ENCODE data around the gene LYSMD4.

The LYSMD4 gene

GRCh38 chr15:99721104-99721778 is 12.0 kb downstream of the LYSMD4 start:
- Histone ChIP-seq H3K4me3 (ENCODE audit: low read depth in 1 of 2, low read length in 2 of 2) (no peak overlapping the region), H3K9me3 (ENCODE audit: control insufficient read depth in 1 of 2, low read length in 2 of 2) (no peaks in the 10 kb centered on the region), H3K4me1 (ENCODE audit: control insufficient read depth in 1 of 2, insufficient read depth in 2 of 2, low read length in 2 of 2) (peaks cover 0 to 7% of the 10 kb centered on the region in 2 donors), H3K9ac (ENCODE audit: low read depth in 1 of 2, low read length in 2 of 2) (no peak overlapping the region), H3K27me3 (ENCODE audit: control insufficient read depth in 1 of 2, insufficient read depth in 2 of 2, low read length in 2 of 2) (no peaks in the 10 kb centered on the region), H3K27ac (ENCODE audit: low read depth, low read length) (no peak overlapping the region), H3K36me3 (ENCODE audit: control insufficient read depth in 1 of 2, insufficient read depth in 2 of 2, low read length in 2 of 2) (no peaks in the 10 kb centered on the region)

GRCh38 chr15:99720533-99720932 is 12.7 kb downstream of the LYSMD4 start:
- H3K27me3 ChIP-seq (ENCODE audit: control insufficient read depth in 1 of 2, insufficient read depth in 2 of 2, low read length in 2 of 2) = no peaks in the 10 kb centered on the region
- H3K9ac ChIP-seq (ENCODE audit: low read depth in 1 of 2, low read length in 2 of 2) = no peak overlapping the region
- H3K36me3 ChIP-seq (ENCODE audit: control insufficient read depth in 1 of 2, insufficient read depth in 2 of 2, low read length in 2 of 2) = peaks cover 0 to 5% of the 10 kb centered on the region in 2 donors
- H3K9me3 ChIP-seq (ENCODE audit: control insufficient read depth in 1 of 2, low read length in 2 of 2) = no peaks in the 10 kb centered on the region
- no peak overlapping the region for H3K27ac ChIP-seq (ENCODE audit: low read depth, low read length)
- no peak overlapping the region for H3K4me3 ChIP-seq (ENCODE audit: low read depth in 1 of 2, low read length in 2 of 2)
- H3K4me1 ChIP-seq (ENCODE audit: control insufficient read depth in 1 of 2, insufficient read depth in 2 of 2, low read length in 2 of 2) = peaks cover 0 to 4% of the 10 kb centered on the region in 2 donors

GRCh38 chr15:99719096-99719541 is 14.1 kb downstream of the LYSMD4 start:
- H3K36me3 ChIP-seq (ENCODE audit: control insufficient read depth in 1 of 2, insufficient read depth in 2 of 2, low read length in 2 of 2) = peaks cover 0 to 8% of the 10 kb centered on the region in 2 donors
- H3K9ac ChIP-seq (ENCODE audit: low read depth in 1 of 2, low read length in 2 of 2) = no peak overlapping the region
- no peak overlapping the region for H3K4me3 ChIP-seq (ENCODE audit: low read depth in 1 of 2, low read length in 2 of 2)
- no peak overlapping the region for H3K27ac ChIP-seq (ENCODE audit: low read depth, low read length)
- H3K4me1 ChIP-seq (ENCODE audit: control insufficient read depth in 1 of 2, insufficient read depth in 2 of 2, low read length in 2 of 2) = peaks cover 0 to 3% of the 10 kb centered on the region in 2 donors
- no peaks in the 10 kb centered on the region for H3K27me3 ChIP-seq (ENCODE audit: control insufficient read depth in 1 of 2, insufficient read depth in 2 of 2, low read length in 2 of 2)
- no peaks in the 10 kb centered on the region for H3K9me3 ChIP-seq (ENCODE audit: control insufficient read depth in 1 of 2, low read length in 2 of 2)

GRCh38 chr15:99718421-99718820 is 14.8 kb downstream of the LYSMD4 start:
- Histone ChIP-seq H3K27me3 (ENCODE audit: control insufficient read depth in 1 of 2, insufficient read depth in 2 of 2, low read length in 2 of 2) (no peaks in the 10 kb centered on the region), H3K4me1 (ENCODE audit: control insufficient read depth in 1 of 2, insufficient read depth in 2 of 2, low read length in 2 of 2) (peaks cover 0 to 3% of the 10 kb centered on the region in 2 donors), H3K27ac (ENCODE audit: low read depth, low read length) (no peak overlapping the region), H3K9ac (ENCODE audit: low read depth in 1 of 2, low read length in 2 of 2) (no peak overlapping the region), H3K36me3 (ENCODE audit: control insufficient read depth in 1 of 2, insufficient read depth in 2 of 2, low read length in 2 of 2) (peaks cover 0 to 8% of the 10 kb centered on the region in 2 donors), H3K4me3 (ENCODE audit: low read depth in 1 of 2, low read length in 2 of 2) (no peak overlapping the region), H3K9me3 (ENCODE audit: control insufficient read depth in 1 of 2, low read length in 2 of 2) (no peaks in the 10 kb centered on the region)

- Histone ChIP-seq H3K9ac (ENCODE audit: low read depth in 1 of 2, low read length in 2 of 2) (no peak overlapping the region), H3K4me1 (ENCODE audit: control insufficient read depth in 1 of 2, insufficient read depth in 2 of 2, low read length in 2 of 2) (peaks cover 0 to 3% of the 10 kb centered on the region in 2 donors), H3K9me3 (ENCODE audit: control insufficient read depth in 1 of 2, low read length in 2 of 2) (no peaks in the 10 kb centered on the region), H3K36me3 (ENCODE audit: control insufficient read depth in 1 of 2, insufficient read depth in 2 of 2, low read length in 2 of 2) (peaks cover 4 to 17% of the 10 kb centered on the region in 2 donors), H3K4me3 (ENCODE audit: low read depth in 1 of 2, low read length in 2 of 2) (no peak overlapping the region), H3K27ac (ENCODE audit: low read depth, low read length) (no peak overlapping the region), H3K27me3 (ENCODE audit: control insufficient read depth in 1 of 2, insufficient read depth in 2 of 2, low read length in 2 of 2) (no peaks in the 10 kb centered on the region)
Measured at GRCh38 chr15:99717161-99718009, 15.9 kb downstream of the LYSMD4 start.

DNA sequence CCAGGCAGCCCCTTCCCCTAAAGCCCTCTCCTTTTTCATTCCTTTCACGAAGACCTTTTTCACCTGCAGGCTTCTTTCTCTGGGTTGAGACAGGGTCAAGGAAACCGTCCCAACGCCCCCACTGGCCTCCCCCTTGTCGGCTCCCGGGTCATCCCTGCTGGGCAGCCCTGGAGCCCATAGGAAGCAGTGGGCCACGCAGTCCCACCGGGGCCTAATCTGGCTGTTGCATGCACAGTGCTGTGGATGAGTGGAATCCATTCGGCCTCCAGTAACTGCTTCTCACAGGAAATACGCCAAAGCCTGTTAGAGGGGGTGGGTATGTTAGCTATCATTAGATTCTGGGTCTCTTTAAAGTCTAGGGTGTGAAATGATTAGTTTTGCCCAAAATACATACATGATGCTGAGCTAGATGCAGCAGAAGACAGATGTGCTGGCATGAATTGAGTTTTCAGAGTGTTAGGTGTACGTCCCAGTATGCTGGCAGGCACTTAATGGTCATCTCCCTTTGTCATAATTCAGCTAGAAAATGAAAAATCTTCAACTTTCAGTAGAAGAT is 16.6 kb downstream of the LYSMD4 start:
- no peak overlapping the region for H3K4me3 ChIP-seq (ENCODE audit: low read depth in 1 of 2, low read length in 2 of 2)
- H3K36me3 ChIP-seq (ENCODE audit: control insufficient read depth in 1 of 2, insufficient read depth in 2 of 2, low read length in 2 of 2) = peaks cover 4 to 24% of the 10 kb centered on the region in 2 donors
- no peak overlapping the region for H3K27ac ChIP-seq (ENCODE audit: low read depth, low read length)
- H3K9ac ChIP-seq (ENCODE audit: low read depth in 1 of 2, low read length in 2 of 2) = no peak overlapping the region
- no peaks in the 10 kb centered on the region for H3K9me3 ChIP-seq (ENCODE audit: control insufficient read depth in 1 of 2, low read length in 2 of 2)
- H3K4me1 ChIP-seq (ENCODE audit: control insufficient read depth in 1 of 2, insufficient read depth in 2 of 2, low read length in 2 of 2) = peaks cover 0 to 3% of the 10 kb centered on the region in 2 donors
- H3K27me3 ChIP-seq (ENCODE audit: control insufficient read depth in 1 of 2, insufficient read depth in 2 of 2, low read length in 2 of 2) = no peaks in the 10 kb centered on the region

- Histone ChIP-seq H3K9ac (ENCODE audit: low read depth in 1 of 2, low read length in 2 of 2) (no peak overlapping the region), H3K27me3 (ENCODE audit: control insufficient read depth in 1 of 2, insufficient read depth in 2 of 2, low read length in 2 of 2) (no peaks in the 10 kb centered on the region), H3K4me1 (ENCODE audit: control insufficient read depth in 1 of 2, insufficient read depth in 2 of 2, low read length in 2 of 2) (peaks cover 11 to 14% of the 10 kb centered on the region in 2 donors), H3K36me3 (ENCODE audit: control insufficient read depth in 1 of 2, insufficient read depth in 2 of 2, low read length in 2 of 2) (peaks cover 10 to 40% of the 10 kb centered on the region in 2 donors), H3K27ac (ENCODE audit: low read depth, low read length) (no peak overlapping the region), H3K4me3 (ENCODE audit: low read depth in 1 of 2, low read length in 2 of 2) (no peak overlapping the region), H3K9me3 (ENCODE audit: control insufficient read depth in 1 of 2, low read length in 2 of 2) (no peaks in the 10 kb centered on the region)
Measured at GRCh38 chr15:99712415-99712814, 20.8 kb downstream of the LYSMD4 start.

DNA sequence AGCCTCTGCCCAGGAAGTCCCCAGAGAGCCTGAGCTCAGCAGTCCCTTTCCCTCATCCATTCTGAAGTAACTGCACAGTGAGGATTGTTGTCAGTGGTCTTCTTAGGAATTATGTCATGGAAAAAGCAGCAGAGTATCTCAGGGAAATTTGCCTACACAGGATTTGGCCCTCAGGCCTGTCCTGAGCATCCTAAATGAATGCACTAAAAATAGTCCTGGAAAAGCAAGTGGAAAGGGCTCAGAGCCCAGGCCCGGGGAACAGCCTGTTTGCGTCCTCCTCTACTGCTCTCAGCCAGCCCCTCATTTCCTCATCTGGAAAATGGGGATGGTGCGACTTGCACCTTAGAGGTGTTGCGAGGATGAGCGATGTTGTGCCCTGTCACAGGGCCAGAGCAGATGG is 21.6 kb downstream of the LYSMD4 start:
- Histone ChIP-seq H3K27ac (ENCODE audit: low read depth, low read length) (no peak overlapping the region), H3K4me3 (ENCODE audit: low read depth in 1 of 2, low read length in 2 of 2) (no peak overlapping the region), H3K4me1 (ENCODE audit: control insufficient read depth in 1 of 2, insufficient read depth in 2 of 2, low read length in 2 of 2) (peaks cover 14 to 15% of the 10 kb centered on the region in 2 donors), H3K36me3 (ENCODE audit: control insufficient read depth in 1 of 2, insufficient read depth in 2 of 2, low read length in 2 of 2) (peaks cover 10 to 40% of the 10 kb centered on the region in 2 donors), H3K27me3 (ENCODE audit: control insufficient read depth in 1 of 2, insufficient read depth in 2 of 2, low read length in 2 of 2) (no peaks in the 10 kb centered on the region), H3K9ac (ENCODE audit: low read depth in 1 of 2, low read length in 2 of 2) (no peak overlapping the region), H3K9me3 (ENCODE audit: control insufficient read depth in 1 of 2, low read length in 2 of 2) (no peaks in the 10 kb centered on the region)

DNA sequence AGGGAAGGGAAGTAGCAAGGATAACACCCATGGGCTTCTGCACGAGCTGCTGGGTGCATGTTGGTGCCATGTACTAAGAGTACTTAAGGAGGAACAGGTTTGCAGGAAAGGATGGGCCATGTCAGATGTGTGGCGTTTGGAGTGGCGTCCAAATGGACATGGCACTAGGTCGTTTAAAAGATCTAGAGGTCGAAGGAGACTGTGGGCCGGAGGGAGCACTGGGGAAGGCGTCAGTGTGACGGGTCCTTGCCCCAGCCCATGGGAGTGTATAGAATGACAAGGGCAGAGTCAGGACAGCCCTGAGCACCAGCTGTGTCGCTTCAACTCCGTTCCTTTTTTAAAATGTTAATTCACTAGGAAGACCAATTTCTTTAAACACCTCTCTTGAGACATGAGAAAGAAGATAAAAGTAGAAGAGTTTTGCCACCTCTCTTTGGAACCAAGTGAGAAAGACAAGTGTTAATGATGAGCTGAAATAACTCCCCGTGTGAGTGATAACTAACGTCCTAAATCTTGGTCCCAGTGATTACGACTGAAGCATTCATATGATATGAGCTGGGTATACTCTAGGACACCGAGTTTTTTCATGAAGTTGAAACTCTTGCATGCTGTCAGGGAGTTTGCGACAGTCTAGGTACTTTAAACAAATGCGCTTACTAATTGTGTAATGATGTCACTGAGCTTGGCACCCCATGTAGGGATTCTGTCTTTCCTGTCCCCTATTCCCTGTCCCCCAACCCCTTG is 23.8 kb downstream of the LYSMD4 start:
- H3K4me3 ChIP-seq (ENCODE audit: low read depth in 1 of 2, low read length in 2 of 2) = no peak overlapping the region
- peaks cover 14 to 15% of the 10 kb centered on the region in 2 donors for H3K4me1 ChIP-seq (ENCODE audit: control insufficient read depth in 1 of 2, insufficient read depth in 2 of 2, low read length in 2 of 2)
- H3K36me3 ChIP-seq (ENCODE audit: control insufficient read depth in 1 of 2, insufficient read depth in 2 of 2, low read length in 2 of 2) = peaks cover 10 to 32% of the 10 kb centered on the region in 2 donors
- H3K27ac ChIP-seq (ENCODE audit: low read depth, low read length) = no peak overlapping the region
- no peak overlapping the region for H3K9ac ChIP-seq (ENCODE audit: low read depth in 1 of 2, low read length in 2 of 2)
- H3K27me3 ChIP-seq (ENCODE audit: control insufficient read depth in 1 of 2, insufficient read depth in 2 of 2, low read length in 2 of 2) = no peaks in the 10 kb centered on the region
- no peaks in the 10 kb centered on the region for H3K9me3 ChIP-seq (ENCODE audit: control insufficient read depth in 1 of 2, low read length in 2 of 2)
